Endothelial cell of umbilical vein (primary cell): Measurements from ENCODE around the gene GPR26. TPM values are rescaled to one million over a fixed set of nuclear protein-coding genes. Genes with fewer than 3 reads are reported as not detected.

Source experiments
- BruUV-seq: library from RNA; stranded (reverse); fragments of 400-500 nt; replicated peaks from 2 replicates; lab custom pipeline; 2021; lab: Mats Ljungman, UMichigan
- CTCF ChIA-PET: fragments of 300-600, 350-600 bp; sonication (Branson Sonifier 250); formaldehyde crosslinking; loops from one replicate; lab custom pipeline; 2021; ENCODE audit warnings: antibody characterized with exemption, inconsistent platforms; lab: Charles Lee
- POLR2A ChIA-PET: fragments of 300-600, 350-600 bp; sonication (Branson Sonifier 250); formaldehyde crosslinking; loops from one replicate; lab custom pipeline; 2021; ENCODE audit warnings: antibody characterized with exemption, inconsistent platforms; lab: Charles Lee
- DNase-seq: peaks from one replicate; pipeline ENCODE4 v3.0.0-alpha.2; 2011; ENCODE audit warnings: low read depth, low spot score
- FAIRE-seq: peaks from 2 replicates; lab custom pipeline; 2011; peaks lifted over from hg19 to GRCh38; lab: Jason Lieb, UNC
- H2AFZ ChIP-seq: 2 replicates; pipeline ENCODE4 v1.6.0; 2012; ENCODE audit warnings: low read depth, low read length, control low read depth, inconsistent platforms
- H3K27ac ChIP-seq: 2 replicates; pipeline ENCODE4 v1.5.1; 2011; ENCODE audit warnings: low read depth, mild to moderate bottlenecking, control low read depth, low read length, moderate library complexity; ENCODE audit not compliant: insufficient read depth
- H3K27me3 ChIP-seq, 2 experiments: 2 replicates each; pipeline versions ENCODE4 v1.6.0 to v1.6.1; 2011; ENCODE audit warnings: low read length in 2 of 2, mixed read lengths in 1 of 2; ENCODE audit not compliant: control insufficient read depth in 2 of 2, insufficient read depth in 2 of 2
- H3K36me3 ChIP-seq, 2 experiments: 2 replicates in 1 of 2; 3 replicates in 1 of 2; pipeline ENCODE4 v1.5.1; 2011; ENCODE audit warnings: low read length in 2 of 2, mild to moderate bottlenecking in 1 of 2, moderate library complexity in 1 of 2; ENCODE audit not compliant: control insufficient read depth in 2 of 2, insufficient read depth in 2 of 2; ENCODE audit errors: extremely low read depth in 1 of 2
- H3K4me1 ChIP-seq: 3 replicates; pipeline ENCODE4 v1.5.1; 2011; ENCODE audit warnings: mild to moderate bottlenecking, low read length; ENCODE audit not compliant: control insufficient read depth, insufficient read depth; ENCODE audit errors: extremely low read depth
- H3K4me2 ChIP-seq: 2 replicates; pipeline ENCODE4 v1.6.1; 2011; ENCODE audit warnings: low read length, control low read depth, mixed read lengths; ENCODE audit not compliant: insufficient read depth
- H3K4me3 ChIP-seq, 3 experiments: fragments of 200-600 bp in 1 of 3; sonication (generic), shearing (Covaris generic) in 1 of 3; replicated peaks in 1 of 3; 2 replicates each; pipeline ENCODE4 v1.5.1; 2011 to 2016; ENCODE audit warnings: control low read depth in 3 of 3, low read length in 3 of 3, mild to moderate bottlenecking in 2 of 3, inconsistent platforms in 1 of 3, low read depth in 1 of 3, moderate library complexity in 1 of 3; ENCODE audit not compliant: insufficient read depth in 1 of 3
- H3K79me2 ChIP-seq: 2 replicates; pipeline ENCODE4 v1.6.0; 2012; ENCODE audit warnings: low read length, inconsistent platforms; ENCODE audit not compliant: control insufficient read depth, insufficient read depth
- H3K9ac ChIP-seq: replicated peaks from 2 replicates; pipeline ENCODE3; 2011; ENCODE audit warnings: low read length, control low read depth; ENCODE audit not compliant: insufficient read depth; ENCODE audit errors: extremely low read depth
- H3K9me1 ChIP-seq: replicated peaks from 3 replicates; pipeline ENCODE4 v1.6.0; 2011; ENCODE audit warnings: mild to moderate bottlenecking, low read length; ENCODE audit not compliant: control insufficient read depth, insufficient read depth; ENCODE audit errors: extremely low read depth
- H3K9me3 ChIP-seq: replicated peaks from 2 replicates; pipeline ENCODE4 v1.5.1; 2012; ENCODE audit warnings: low read length, inconsistent platforms; ENCODE audit not compliant: control insufficient read depth, insufficient read depth
- H4K20me1 ChIP-seq: replicated peaks from 2 replicates; pipeline ENCODE3; 2011; ENCODE audit warnings: mild to moderate bottlenecking, low read length; ENCODE audit not compliant: control insufficient read depth, insufficient read depth; ENCODE audit errors: extremely low read depth
- CTCF ChIP-seq, 2 donors: IDR thresholded peaks; 1 replicate in 1 of 2; 2 replicates in 1 of 2; pipeline ENCODE4 v1.5.1; 2011; ENCODE audit warnings: low read length in 2 of 2, mild to moderate bottlenecking in 2 of 2, moderate library complexity in 2 of 2, control low read depth in 1 of 2, inconsistent platforms in 1 of 2, low read depth in 1 of 2; ENCODE audit not compliant: insufficient read depth in 1 of 2; ENCODE audit errors: extremely low read depth in 1 of 2
- EZH2 ChIP-seq: IDR thresholded peaks from 2 replicates; pipeline ENCODE4 v1.6.1; 2012; ENCODE audit warnings: borderline replicate concordance, low read depth, mild to moderate bottlenecking, moderate library complexity, low read length, inconsistent platforms; ENCODE audit not compliant: severe bottlenecking
- FOS ChIP-seq: IDR thresholded peaks from 2 replicates; pipeline ENCODE4 v1.6.1; 2011; ENCODE audit warnings: mild to moderate bottlenecking, low read length, moderate library complexity, borderline replicate concordance; ENCODE audit not compliant: insufficient read depth
- GATA2 ChIP-seq: IDR thresholded peaks from 2 replicates; pipeline ENCODE4 v1.7.0; 2011; ENCODE audit warnings: low read depth, mild to moderate bottlenecking, moderate library complexity, mixed read lengths, low read length; ENCODE audit not compliant: insufficient read length, insufficient read depth
- JUN ChIP-seq: IDR thresholded peaks from 2 replicates; pipeline ENCODE4 v1.6.1; 2011; ENCODE audit warnings: borderline replicate concordance, low read depth; ENCODE audit not compliant: insufficient read length, insufficient read depth
- MAX ChIP-seq: IDR thresholded peaks from 2 replicates; pipeline ENCODE4 v1.6.1; 2011; ENCODE audit not compliant: insufficient read depth, insufficient read length
- POLR2A ChIP-seq: IDR thresholded peaks from 2 replicates; pipeline ENCODE4 v1.6.1; 2012; ENCODE audit warnings: low read depth, mild to moderate bottlenecking, control low read depth, low read length
- POLR2AphosphoS5 ChIP-seq: IDR thresholded peaks from 2 replicates; pipeline ENCODE4 v1.6.1; 2012; ENCODE audit warnings: low read depth, mild to moderate bottlenecking, control low read depth, low read length, moderate library complexity; ENCODE audit not compliant: insufficient read depth
- dilution Hi-C: fragments of 300-500 bp; cut with MboI; formaldehyde crosslinking; loops from one replicate; pipeline ENCODE4 v1.15.0; 2019; ENCODE audit warnings: low sequenced_read_pairs; ENCODE audit not compliant: extremely low pct_ligation_motif_present
- intact Hi-C: fragments of 100-400 bp; cut with micrococcal nuclease; formaldehyde crosslinking; loops from one replicate; pipeline ENCODE4 v1.10.0; 2022
- polyA plus RNA-seq, 4 experiments: library from polyadenylated mRNA; depleted of rRNA in 3 of 4; stranded (reverse) in 3 of 4; unstranded in 1 of 4; fragments of >200 nt; gene quantifications; 2 replicates each; pipeline versions ENCODE4 v1.2.1 to v1.2.3, GENCODE V29; 2011 to 2012; ENCODE audit warnings: missing spikeins in 1 of 4
- total RNA-seq: library from RNA; stranded (reverse); gene quantifications from 2 replicates; pipeline ENCODE4 v1.2.3, GENCODE V29; 2021

Gene GPR26
- total and polyA plus RNA-seq, 2 donors (not counting 3 experiments of a cell fraction or from before 2014, with no cell fraction given), result not detected

GRCh38 chr10:123643315-123643714 lies 22.8 kb upstream of the GPR26 start:
- Histone ChIP-seq H3K4me2 (no peak overlapping the region), H3K27ac (no peak overlapping the region), H3K9me1 (no peaks in the 10 kb centered on the region), H3K79me2 (no peaks in the 10 kb centered on the region), H4K20me1 (no peaks in the 10 kb centered on the region), H3K4me1 (no peaks in the 10 kb centered on the region), H3K27me3 (no peaks in the 10 kb centered on the region), H2AFZ (no peak overlapping the region), H3K36me3 (no peaks in the 10 kb centered on the region), H3K9ac (no peak overlapping the region), H3K9me3 (no peaks in the 10 kb centered on the region), H3K4me3 (no peak overlapping the region)
- dilution Hi-C loops (no loop called here), intact Hi-C loops (no loop called here)
- no TSS peak for BruUV-seq
- no peak for TF ChIP-seq POLR2A
- no peak for TF ChIP-seq EZH2
- no peak for TF ChIP-seq JUN
- ChIA-PET CTCF (no interaction called here), POLR2A (no interaction called here)
- DNase-seq (no peak), FAIRE-seq (no peak)

GRCh38 chr10:123645016-123645415 lies 21.1 kb upstream of the GPR26 start:
- H3K4me3 ChIP-seq, result no peak overlapping the region
- H3K4me1 ChIP-seq, result no peaks in the 10 kb centered on the region
- H3K79me2 ChIP-seq, result no peaks in the 10 kb centered on the region
- DNase-seq (no peak), FAIRE-seq (no peak)
- no peak overlapping the region for H3K9ac ChIP-seq
- H2AFZ ChIP-seq, result no peak overlapping the region
- ChIA-PET CTCF (no interaction called here), POLR2A (no interaction called here)
- no peak for TF ChIP-seq GATA2
- TF ChIP-seq JUN, result no peak
- TF ChIP-seq CTCF (IDR thresholded peaks at IDR 0.05; ENCODE audit: extremely low read depth in 1 of 2, insufficient read depth in 1 of 2, low read depth in 1 of 2, low read length in 2 of 2), result no peak
- no peak for TF ChIP-seq POLR2AphosphoS5
- TF ChIP-seq MAX, result no peak
- no peak for TF ChIP-seq POLR2A
- no peak for TF ChIP-seq FOS
- dilution Hi-C loops, result no loop called here
- BruUV-seq, result no TSS peak
- no peaks in the 10 kb centered on the region for H3K9me3 ChIP-seq
- H3K27me3 ChIP-seq, result no peaks in the 10 kb centered on the region
- H3K9me1 ChIP-seq, result no peaks in the 10 kb centered on the region
- intact Hi-C loops, result no loop called here
- no peak overlapping the region for H3K27ac ChIP-seq
- no peak overlapping the region for H3K4me2 ChIP-seq
- no peaks in the 10 kb centered on the region for H4K20me1 ChIP-seq
- H3K36me3 ChIP-seq, result no peaks in the 10 kb centered on the region
